ENCODE data around the gene PPP1R1A. TPM values are rescaled to one million over a fixed set of nuclear protein-coding genes. Genes with fewer than 3 reads are reported as not detected.

PPP1R1A gene
- total and polyA plus RNA-seq, 2 experiments from 2014 or later: 7.6 to 26.9 TPM

DNA sequence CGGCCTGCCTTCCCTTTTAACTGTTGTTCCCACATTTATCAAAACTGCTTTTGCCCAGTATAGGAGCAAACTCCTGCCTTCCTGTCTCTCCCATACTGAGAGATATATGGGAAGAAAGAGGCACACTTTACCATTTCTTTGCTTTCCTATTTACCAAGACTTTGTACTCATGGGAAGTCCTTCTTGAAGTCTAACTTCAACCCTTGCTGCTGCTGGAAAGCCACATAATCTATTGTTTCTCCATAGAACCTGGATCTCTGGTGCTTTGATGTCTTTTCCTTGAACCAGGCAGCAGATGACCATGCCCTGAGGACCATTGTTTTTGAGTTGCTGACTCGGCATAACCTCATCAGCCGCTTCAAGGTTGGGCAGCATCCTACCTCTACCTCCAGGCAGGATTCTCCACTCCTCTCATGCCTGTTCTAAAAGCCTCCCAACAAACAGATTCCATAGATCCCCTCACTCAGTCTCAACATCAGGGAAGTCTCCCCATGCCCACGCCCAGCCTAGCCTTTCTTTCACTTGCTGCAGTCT, 18.4 kb downstream of the PPP1R1A start:
- Mint-ChIP-seq H3K27ac (no peak overlapping the region), H3K4me1 (peaks cover 53% of the 10 kb centered on the region), H3K9me3 (no peaks in the 10 kb centered on the region), H3K4me3 (no peak overlapping the region), H3K27me3 (ENCODE audit: insufficient read depth, low read depth, poor library complexity) (peaks cover 17% of the 10 kb centered on the region), H3K36me3 (ENCODE audit: low read depth) (no peaks in the 10 kb centered on the region; the same call in 2 of the 3 replicates)
- Histone ChIP-seq H4K20me1 (replicated peaks; ENCODE audit: insufficient read depth) (no peaks in the 10 kb centered on the region), H3K27ac (ENCODE audit: low read depth) (no peak overlapping the region), H3K36me3 (ENCODE audit: insufficient read depth) (no peaks in the 10 kb centered on the region), H3K4me1 (ENCODE audit: insufficient read depth) (peaks cover 45% of the 10 kb centered on the region), H2AFZ (no peak overlapping the region), H3K9me2 (ENCODE audit: insufficient read depth) (no peaks in the 10 kb centered on the region), H3K27me3 (ENCODE audit: insufficient read depth) (peaks cover 24% of the 10 kb centered on the region), H3K4me3 (no peak overlapping the region), H3K79me2 (replicated peaks; ENCODE audit: insufficient read depth) (no peaks in the 10 kb centered on the region), H3K4me2 (no peak overlapping the region), H3F3A (replicated peaks; ENCODE audit: low read depth) (peaks cover 21% of the 10 kb centered on the region; the same call in 1 of the 2 replicates)
- no peak for DNase-seq (ENCODE audit: low spot score)
- TF ChIP-seq JUNB (IDR thresholded peaks at IDR 0.05; ENCODE audit: unreplicated experiment) (no peak), STAT1 (IDR thresholded peaks at IDR 0.05; ENCODE audit: unreplicated experiment) (no peak), EZH2phosphoT487 (IDR thresholded peaks at IDR 0.05; ENCODE audit: unreplicated experiment) (no peak), EZH2 (IDR thresholded peaks at IDR 0.05; ENCODE audit: low read depth, unreplicated experiment) (no peak), NANOG (IDR thresholded peaks at IDR 0.05; ENCODE audit: borderline replicate concordance) (no peak), REST (IDR thresholded peaks at IDR 0.05; ENCODE audit: unreplicated experiment) (no peak), CTCF (conservative IDR thresholded peaks at IDR 0.05; ENCODE audit: low read depth in 2 of 2) (no peak), CREB1 (CRISPR knock-in tag; IDR thresholded peaks at IDR 0.05; ENCODE audit: low read depth) (no peak), POLR2AphosphoS5 (IDR thresholded peaks at IDR 0.05; ENCODE audit: low read depth) (no peak), ZNF462 (CRISPR knock-in tag; IDR thresholded peaks at IDR 0.05) (no peak), ETS1 (IDR thresholded peaks at IDR 0.05) (no peak), ZNF114 (CRISPR knock-in tag; IDR thresholded peaks at IDR 0.05) (no peak), ZNF331 (CRISPR knock-in tag; IDR thresholded peaks at IDR 0.05; ENCODE audit: low read depth) (no peak)
- ATAC-seq: no peak
